ENCODE data around the gene AGAP3. TPM values are rescaled to one million over a fixed set of nuclear protein-coding genes. Genes with fewer than 3 reads are reported as not detected.

Gene AGAP3
- total RNA-seq, 4 donors from 2014 or later = 54.9 to 74.4 (median 63.8) TPM

GRCh38 chr7:151103973-151104372 is 17.7 kb downstream of the AGAP3 start:
- intact Hi-C loops (cut with DNase I; ENCODE audit: low total_unique reads) = no loop called here
- Histone ChIP-seq H3K27ac (no peak overlapping the region), H3K27me3 (no peaks in the 10 kb centered on the region), H3K9me3 (no peaks in the 10 kb centered on the region), H3K4me1 (peaks cover 0 to 7% (median 0%) of the 10 kb centered on the region in 4 donors), H3K4me3 (no peak overlapping the region), H3K36me3 (no peaks in the 10 kb centered on the region)
- in situ Hi-C loops (cut with MboI; ENCODE audit: low pct_ligation_motif_present in 1 of 4, low pct_unique_long_range_greater_than_20kb in 1 of 4, low sequenced_read_pairs in 3 of 4) = loop anchor here in 1 of 4 donors (10.0 kb wide), 1 partner anchor 69 kb away; no protein-coding TSS in a partner anchor
- WGBS, 2 donors (ENCODE audit: low coverage in 1 of 2) = 84 to 89% methylated on average over 5 to 12 of the region's 12 CpGs
- DNase-seq = no peak
- no peak for TF ChIP-seq POLR2AphosphoS5 (IDR thresholded peaks at IDR 0.05)
- TF ChIP-seq EP300 (IDR thresholded peaks at IDR 0.05; ENCODE audit: low read depth) = no peak
- TF ChIP-seq CTCF (IDR thresholded peaks at IDR 0.05) = no peak
- no peak for TF ChIP-seq POLR2A (IDR thresholded peaks at IDR 0.05)

GRCh38 chr7:151104411-151105235 is 18.3 kb downstream of the AGAP3 start:
- in situ Hi-C loops (cut with MboI; ENCODE audit: low pct_ligation_motif_present in 1 of 4, low pct_unique_long_range_greater_than_20kb in 1 of 4, low sequenced_read_pairs in 3 of 4) = loop anchor here in 1 of 4 donors (10.0 kb wide), 1 partner anchor 70 kb away; no protein-coding TSS in a partner anchor
- 79 to 83% methylated on average over 16 to 23 of the region's 23 CpGs for WGBS, 2 donors (ENCODE audit: low coverage in 1 of 2)
- intact Hi-C loops (cut with DNase I; ENCODE audit: low total_unique reads) = no loop called here
- Histone ChIP-seq H3K4me1 (peaks cover 0 to 11% (median 4%) of the 10 kb centered on the region in 4 donors), H3K36me3 (no peaks in the 10 kb centered on the region), H3K27me3 (no peaks in the 10 kb centered on the region), H3K27ac (no peak overlapping the region), H3K9me3 (no peaks in the 10 kb centered on the region), H3K4me3 (no peak overlapping the region)
- TF ChIP-seq POLR2A (IDR thresholded peaks at IDR 0.05) = no peak
- TF ChIP-seq POLR2AphosphoS5 (IDR thresholded peaks at IDR 0.05) = no peak
- no peak for TF ChIP-seq CTCF (IDR thresholded peaks at IDR 0.05)
- no peak for TF ChIP-seq EP300 (IDR thresholded peaks at IDR 0.05; ENCODE audit: low read depth)
- DNase-seq = no peak

- 83 to 92% methylated on average over 2 to 8 of the region's 10 CpGs for WGBS, 2 donors (ENCODE audit: low coverage in 1 of 2)
- Histone ChIP-seq H3K27me3 (no peaks in the 10 kb centered on the region), H3K4me1 (peaks cover 0 to 26% (median 11%) of the 10 kb centered on the region in 4 donors), H3K27ac (no peak overlapping the region), H3K36me3 (no peaks in the 10 kb centered on the region), H3K9me3 (no peaks in the 10 kb centered on the region), H3K4me3 (no peak overlapping the region)
- intact Hi-C loops (cut with DNase I; ENCODE audit: low total_unique reads) = no loop called here
- no peak for DNase-seq
- in situ Hi-C loops (cut with MboI; ENCODE audit: low pct_ligation_motif_present in 1 of 4, low pct_unique_long_range_greater_than_20kb in 1 of 4, low sequenced_read_pairs in 3 of 4) = loop anchor here in 1 of 4 donors (10.0 kb wide), 1 partner anchor 73 kb away; no protein-coding TSS in a partner anchor
- no peak for TF ChIP-seq EP300 (IDR thresholded peaks at IDR 0.05; ENCODE audit: low read depth)
- no peak for TF ChIP-seq POLR2A (IDR thresholded peaks at IDR 0.05)
- no peak for TF ChIP-seq POLR2AphosphoS5 (IDR thresholded peaks at IDR 0.05)
- no peak for TF ChIP-seq CTCF (IDR thresholded peaks at IDR 0.05)
These were observed 21.6 kb downstream of the AGAP3 start for GRCh38 chr7:151107882-151108281.
